GM19328 (cell line): ENCODE results near the gene RBMS1.

ENCODE experiments used
- ATAC-seq: cut with Tn5 transposase; IDR thresholded peaks from one replicate; pipeline ENCODE4 v1.9.1; 2021; ENCODE audit warnings: mild to moderate bottlenecking, moderate library complexity; ENCODE audit not compliant: unreplicated experiment

Gene RBMS1

GRCh38 chr2:160232905-160233475 lies 260.6 kb downstream of the RBMS1 start:
- no peak for ATAC-seq

DNA sequence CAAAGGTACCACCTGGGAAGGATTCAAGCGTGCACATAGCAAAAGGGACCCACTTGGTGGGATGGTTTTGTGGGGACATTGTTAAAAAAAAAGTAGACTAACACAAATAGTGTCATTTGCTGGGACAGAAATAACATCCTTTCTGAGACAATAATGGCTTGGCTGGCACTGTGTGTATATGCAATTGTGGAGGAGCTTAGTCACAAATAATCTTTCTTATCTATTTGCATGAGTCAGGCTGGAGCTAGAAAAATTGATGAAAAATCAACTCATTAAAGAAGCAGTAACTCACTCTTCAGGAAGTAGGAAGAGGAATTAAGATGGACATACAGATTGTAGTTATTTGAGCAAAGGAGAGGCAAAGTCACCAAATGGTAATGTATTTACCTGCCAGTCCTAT lies 264.0 kb downstream of the RBMS1 start:
- no peak for ATAC-seq

- ATAC-seq: no peak
These were observed 265.3 kb downstream of the RBMS1 start for GRCh38 chr2:160228141-160228917.

DNA sequence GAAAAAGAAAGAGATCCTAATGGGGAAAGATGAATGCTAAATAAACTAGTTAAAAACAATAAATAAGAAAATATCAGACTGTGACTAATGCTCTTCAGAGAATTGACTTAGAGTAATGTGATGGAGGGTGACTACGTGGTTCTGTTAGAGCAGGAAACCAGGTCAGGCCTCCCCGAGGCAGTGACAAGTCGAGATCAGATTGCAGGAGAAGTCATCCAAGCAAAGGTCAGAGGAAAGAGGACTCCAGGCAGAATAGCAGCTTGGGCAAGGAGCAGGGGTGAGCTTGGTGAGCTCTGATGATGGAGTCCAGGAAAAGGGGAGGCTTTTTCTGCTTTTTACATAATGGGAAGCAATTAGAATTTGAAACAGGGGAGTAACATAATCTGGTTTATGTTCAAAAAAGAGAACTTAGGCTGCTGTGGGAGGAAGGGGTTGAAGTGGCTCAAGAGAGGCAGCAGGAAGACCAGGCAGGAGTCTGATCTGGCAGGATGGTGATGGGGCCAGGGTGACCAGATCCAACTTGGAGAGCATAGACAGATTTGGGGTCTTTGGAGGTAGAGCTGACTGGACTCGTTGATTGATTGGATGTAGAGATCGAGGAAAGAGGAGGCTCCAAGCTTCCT lies 266.2 kb downstream of the RBMS1 start:
- ATAC-seq: no peak

DNA sequence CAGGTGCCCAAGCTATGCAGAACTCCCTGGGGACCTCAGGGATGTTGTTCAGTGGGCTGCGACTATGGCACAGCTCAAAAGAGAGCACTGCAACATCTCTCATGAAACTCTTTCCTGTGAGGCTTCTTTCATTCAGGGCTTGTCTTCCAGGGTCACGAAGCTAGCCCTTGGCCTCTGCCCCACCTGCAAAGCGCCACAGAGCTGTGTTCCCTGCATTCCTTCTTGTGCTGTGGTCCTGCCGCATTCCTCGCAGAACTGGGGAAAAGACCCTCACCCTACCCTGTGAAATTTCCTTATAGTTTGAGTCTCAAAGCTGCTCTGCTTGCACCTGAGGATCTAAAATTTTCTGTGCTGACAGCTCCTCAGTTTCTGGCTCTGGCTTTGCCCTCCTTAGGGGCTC lies 267.2 kb downstream of the RBMS1 start:
- ATAC-seq: no peak

GRCh38 chr2:160225722-160226121 lies 267.9 kb downstream of the RBMS1 start:
- no peak for ATAC-seq

DNA sequence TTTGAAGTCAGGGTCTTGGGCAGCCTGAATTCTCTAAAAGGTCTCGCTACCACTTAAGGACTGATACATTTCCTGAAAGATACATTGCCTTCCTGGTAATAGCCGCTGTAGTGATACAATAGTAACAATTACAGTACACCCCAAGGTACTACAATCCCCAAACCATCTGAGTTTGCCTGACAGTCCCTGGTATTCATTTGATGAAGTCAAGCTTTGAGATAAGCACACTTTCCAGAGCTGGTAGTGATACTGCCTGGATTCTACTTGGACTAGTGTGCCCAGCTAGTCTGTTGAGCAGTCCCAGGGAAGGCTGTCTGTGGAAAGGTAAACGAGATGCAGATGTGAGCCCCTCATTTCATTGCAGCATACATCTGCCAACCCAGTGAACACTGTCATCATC lies 269.1 kb downstream of the RBMS1 start:
- no peak for ATAC-seq

DNA sequence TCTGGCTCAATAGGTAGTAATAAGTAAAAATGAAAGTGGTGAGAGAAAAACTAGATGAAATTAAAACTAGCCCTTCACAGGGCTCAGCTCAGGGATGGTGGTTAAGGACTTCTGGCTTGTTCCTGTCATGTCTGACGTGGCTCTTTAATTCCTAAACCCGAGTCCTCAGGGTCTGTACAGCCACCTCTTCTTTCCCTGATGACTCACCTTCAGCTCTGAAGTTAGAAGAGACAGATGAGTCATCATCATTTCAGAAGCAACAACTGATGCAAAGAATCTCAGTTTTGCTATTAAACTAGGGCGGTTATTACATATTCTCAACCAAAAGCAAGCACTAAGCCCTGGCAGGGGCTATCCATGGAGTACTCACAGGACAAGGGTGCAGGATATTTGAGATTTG lies 269.5 kb downstream of the RBMS1 start:
- peak; percentile 93 for ATAC-seq

- no peak for ATAC-seq
These were observed 270.0 kb downstream of the RBMS1 start for GRCh38 chr2:160223560-160223959.

- no peak for ATAC-seq
These were observed 270.9 kb downstream of the RBMS1 start for GRCh38 chr2:160222546-160223283.
